Measurements from ENCODE around the gene TBX15.

- TF ChIP-seq POLR2AphosphoS5 (IDR thresholded peaks at IDR 0.05; ENCODE audit: borderline replicate concordance, low read depth, low read length) (no peak), EZH2 (IDR thresholded peaks at IDR 0.05) (no peak)
These were observed 80.7 kb downstream of the TBX15 start for GRCh38 chr1:118907466-118907865.
